ENCODE measurements around the gene MBTPS1. TPM values are rescaled to one million over a fixed set of nuclear protein-coding genes. Genes with fewer than 3 reads are reported as not detected.

The MBTPS1 gene
- total RNA-seq, 1 experiment from 2014 or later: 130 TPM

- BruUV-seq (replicated peaks): no TSS peak
- Mint-ChIP-seq H3K9me3 (ENCODE audit: low read depth, unreplicated experiment) (peaks cover 7% of the 10 kb centered on the region), H3K27me3 (ENCODE audit: unreplicated experiment) (peaks cover 78% of the 10 kb centered on the region), H3K27ac (ENCODE audit: unreplicated experiment) (no peak overlapping the region), H3K4me1 (ENCODE audit: low read depth, unreplicated experiment) (no peaks in the 10 kb centered on the region), H3K36me3 (ENCODE audit: insufficient read depth, unreplicated experiment) (no peaks in the 10 kb centered on the region), H3K4me3 (ENCODE audit: low read depth, unreplicated experiment) (no peak overlapping the region)
- TF ChIP-seq CTCF (IDR thresholded peaks at IDR 0.05; ENCODE audit: unreplicated experiment): no peak
- intact Hi-C loops (cut with micrococcal nuclease; ENCODE audit: unreplicated experiment): no loop called here
- DNase-seq: no peak
- CTCF ChIA-PET: no interaction called here
These were observed 91.9 kb downstream of the MBTPS1 start for GRCh38 chr16:84024854-84025253.

DNA sequence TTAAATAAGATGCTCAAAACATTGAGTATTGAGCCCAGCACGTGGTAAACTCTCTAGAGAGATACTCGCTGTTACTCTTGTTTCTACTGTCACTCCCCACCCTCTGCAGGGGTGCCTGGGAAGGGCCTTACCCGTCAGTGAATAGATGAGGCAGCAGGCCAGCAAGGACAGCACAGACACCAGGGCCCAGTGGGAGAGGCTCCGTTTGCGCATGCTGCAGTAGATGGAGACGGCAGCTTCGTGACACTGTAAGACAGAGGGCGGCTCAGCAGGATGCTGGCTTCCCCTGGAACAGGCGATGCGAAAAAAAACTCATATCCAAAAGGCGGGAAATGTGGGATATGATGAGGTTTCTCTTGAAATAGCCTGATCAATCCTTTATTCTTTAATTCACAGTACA lies 94.1 kb downstream of the MBTPS1 start:
- Mint-ChIP-seq H3K27ac (ENCODE audit: unreplicated experiment) (no peak overlapping the region), H3K9me3 (ENCODE audit: low read depth, unreplicated experiment) (peaks cover 7% of the 10 kb centered on the region), H3K4me1 (ENCODE audit: low read depth, unreplicated experiment) (no peaks in the 10 kb centered on the region), H3K36me3 (ENCODE audit: insufficient read depth, unreplicated experiment) (no peaks in the 10 kb centered on the region), H3K4me3 (ENCODE audit: low read depth, unreplicated experiment) (no peak overlapping the region), H3K27me3 (ENCODE audit: unreplicated experiment) (peaks cover 78% of the 10 kb centered on the region)
- DNase-seq: no peak
- TF ChIP-seq CTCF (IDR thresholded peaks at IDR 0.05; ENCODE audit: unreplicated experiment): no peak
- no TSS peak for BruUV-seq (replicated peaks)
- CTCF ChIA-PET: interaction anchor here (1.6 kb wide), 1 partner anchor 9 kb away, joined by 4 read pairs; no protein-coding TSS in a partner anchor
- intact Hi-C loops (cut with micrococcal nuclease; ENCODE audit: unreplicated experiment): no loop called here

DNA sequence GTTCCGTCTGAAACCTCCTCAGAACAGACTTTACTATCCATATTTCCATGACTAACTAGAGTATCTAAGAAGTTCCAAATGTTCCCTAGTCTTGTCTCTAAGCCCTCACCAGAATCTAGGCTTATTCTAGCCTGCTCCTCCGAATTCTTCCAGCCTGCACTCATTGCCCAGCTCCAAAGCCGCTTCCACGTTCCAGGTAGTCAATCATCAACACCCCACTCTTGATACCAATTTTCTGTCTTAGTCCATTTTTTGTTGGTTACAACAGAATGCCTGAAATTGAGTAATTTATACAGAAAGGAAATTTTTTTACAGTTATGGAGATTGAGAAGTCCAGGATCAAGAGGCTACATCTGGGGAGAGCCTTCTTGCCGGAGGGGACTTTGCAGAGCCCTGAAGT lies 95.3 kb downstream of the MBTPS1 start:
- Mint-ChIP-seq H3K4me3 (ENCODE audit: low read depth, unreplicated experiment) (no peak overlapping the region), H3K4me1 (ENCODE audit: low read depth, unreplicated experiment) (no peaks in the 10 kb centered on the region), H3K27ac (ENCODE audit: unreplicated experiment) (no peak overlapping the region), H3K27me3 (ENCODE audit: unreplicated experiment) (peaks cover 67% of the 10 kb centered on the region), H3K9me3 (ENCODE audit: low read depth, unreplicated experiment) (peaks cover 7% of the 10 kb centered on the region), H3K36me3 (ENCODE audit: insufficient read depth, unreplicated experiment) (no peaks in the 10 kb centered on the region)
- no peak for DNase-seq
- BruUV-seq (replicated peaks): no TSS peak
- CTCF ChIA-PET: interaction anchor here (1.6 kb wide), 1 partner anchor 7 kb away, joined by 4 read pairs; no protein-coding TSS in a partner anchor
- TF ChIP-seq CTCF (IDR thresholded peaks at IDR 0.05; ENCODE audit: unreplicated experiment): no peak
- intact Hi-C loops (cut with micrococcal nuclease; ENCODE audit: unreplicated experiment): no loop called here

DNA sequence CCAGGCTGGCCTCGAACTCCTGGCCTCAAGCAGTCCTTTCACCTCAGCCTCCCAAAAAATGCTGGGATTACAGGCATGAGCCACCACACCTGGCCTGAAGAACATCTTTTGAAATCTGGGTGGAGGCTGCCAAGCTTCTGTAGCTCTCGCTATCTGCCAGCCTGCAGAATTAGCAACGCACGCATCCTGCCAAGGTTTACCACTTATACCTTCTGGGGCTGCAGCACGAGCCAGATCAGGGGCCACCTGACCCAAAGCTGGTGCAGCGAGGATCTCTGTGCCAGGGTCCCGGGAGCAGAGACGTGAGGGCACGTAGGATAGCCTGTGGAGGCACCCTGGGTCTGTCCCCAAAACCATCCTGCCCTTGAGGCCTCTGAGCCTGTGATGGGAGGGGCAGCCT lies 96.4 kb downstream of the MBTPS1 start:
- H3K4me3 Mint-ChIP-seq (ENCODE audit: low read depth, unreplicated experiment): no peak overlapping the region
- H3K36me3 Mint-ChIP-seq (ENCODE audit: insufficient read depth, unreplicated experiment): no peaks in the 10 kb centered on the region
- H3K9me3 Mint-ChIP-seq (ENCODE audit: low read depth, unreplicated experiment): peaks cover 7% of the 10 kb centered on the region
- H3K27ac Mint-ChIP-seq (ENCODE audit: unreplicated experiment): no peak overlapping the region
- DNase-seq: no peak
- TF ChIP-seq CTCF (IDR thresholded peaks at IDR 0.05; ENCODE audit: unreplicated experiment): no peak
- CTCF ChIA-PET: no interaction called here
- BruUV-seq (replicated peaks): no TSS peak
- H3K27me3 Mint-ChIP-seq (ENCODE audit: unreplicated experiment): peaks cover 63% of the 10 kb centered on the region
- intact Hi-C loops (cut with micrococcal nuclease; ENCODE audit: unreplicated experiment): no loop called here
- H3K4me1 Mint-ChIP-seq (ENCODE audit: low read depth, unreplicated experiment): no peaks in the 10 kb centered on the region
